Uterus (tissue), 2 donors: ENCODE data around the gene PRSS21.

Experiments
- POLR2A ChIP-seq, 2 donors: fragments of 450-650 bp; IDR thresholded peaks; one replicate each; pipeline ENCODE4 v1.6.1; 2016; ENCODE audit warnings: antibody characterized with exemption in 2 of 2, mild to moderate bottlenecking in 1 of 2, moderate library complexity in 1 of 2
- TF ChIP-seq, protein P1 (sequence below), 4 experiments: fragments of 200-600 bp in 2 of 4; fragments of 450-650 bp in 2 of 4; sonication (generic) in 2 of 4; IDR thresholded peaks; one replicate each; pipeline ENCODE4 v1.5.1; 2016 to 2019; ENCODE audit warnings: antibody characterized with exemption in 4 of 4, mild to moderate bottlenecking in 2 of 4, moderate library complexity in 1 of 4

DNA sequence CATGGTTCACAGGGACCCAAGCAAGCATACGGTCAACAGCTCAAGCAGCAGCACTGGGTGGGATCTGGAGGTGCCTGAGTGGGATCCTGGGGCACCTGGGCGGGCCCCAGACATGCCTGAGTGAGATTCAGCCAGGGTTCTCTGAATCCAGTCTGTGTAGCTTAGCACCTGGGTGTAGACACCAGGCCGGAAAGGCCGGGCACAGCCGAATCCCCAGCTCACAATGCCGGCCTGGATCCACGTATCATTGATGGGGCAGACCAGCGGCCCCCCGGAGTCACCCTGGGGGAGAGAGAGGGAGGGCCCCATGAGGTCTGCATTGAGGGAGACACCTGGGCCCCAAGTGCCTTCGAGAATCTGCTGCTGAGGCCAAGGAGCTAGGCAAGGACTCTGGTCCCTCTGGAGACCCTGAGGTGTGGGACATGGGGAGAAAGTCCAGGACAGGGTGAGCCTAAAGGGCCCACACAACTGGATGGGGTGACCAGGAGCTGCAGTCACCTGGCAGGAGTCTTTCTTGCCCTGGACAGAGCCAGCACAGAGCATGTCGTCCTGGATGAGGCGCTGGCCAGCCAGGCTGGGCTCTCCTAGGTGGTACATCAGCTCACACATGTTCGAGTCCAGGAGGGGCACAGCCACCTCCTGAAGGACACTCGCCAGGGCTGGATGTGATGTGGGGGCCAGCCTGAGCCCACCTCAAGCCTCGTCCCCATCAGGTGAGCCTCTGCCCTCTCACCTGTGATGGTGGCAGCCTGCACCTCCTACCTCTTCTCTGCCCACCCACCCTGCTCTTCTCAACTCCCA lies 22.8 kb downstream of the PRSS21 start:
- TF ChIP-seq, protein P1, sequence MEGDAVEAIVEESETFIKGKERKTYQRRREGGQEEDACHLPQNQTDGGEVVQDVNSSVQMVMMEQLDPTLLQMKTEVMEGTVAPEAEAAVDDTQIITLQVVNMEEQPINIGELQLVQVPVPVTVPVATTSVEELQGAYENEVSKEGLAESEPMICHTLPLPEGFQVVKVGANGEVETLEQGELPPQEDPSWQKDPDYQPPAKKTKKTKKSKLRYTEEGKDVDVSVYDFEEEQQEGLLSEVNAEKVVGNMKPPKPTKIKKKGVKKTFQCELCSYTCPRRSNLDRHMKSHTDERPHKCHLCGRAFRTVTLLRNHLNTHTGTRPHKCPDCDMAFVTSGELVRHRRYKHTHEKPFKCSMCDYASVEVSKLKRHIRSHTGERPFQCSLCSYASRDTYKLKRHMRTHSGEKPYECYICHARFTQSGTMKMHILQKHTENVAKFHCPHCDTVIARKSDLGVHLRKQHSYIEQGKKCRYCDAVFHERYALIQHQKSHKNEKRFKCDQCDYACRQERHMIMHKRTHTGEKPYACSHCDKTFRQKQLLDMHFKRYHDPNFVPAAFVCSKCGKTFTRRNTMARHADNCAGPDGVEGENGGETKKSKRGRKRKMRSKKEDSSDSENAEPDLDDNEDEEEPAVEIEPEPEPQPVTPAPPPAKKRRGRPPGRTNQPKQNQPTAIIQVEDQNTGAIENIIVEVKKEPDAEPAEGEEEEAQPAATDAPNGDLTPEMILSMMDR (IDR thresholded peaks at IDR 0.05): no peak
- no peak for TF ChIP-seq POLR2A (IDR thresholded peaks at IDR 0.05)
